ENCODE data around the gene CDKN2D.

Gene CDKN2D

GRCh38 chr19:10565028-10565566 is 3.7 kb downstream of the CDKN2D start:
- peak overlapping the region; percentile 77 for H3K27ac ChIP-seq (ENCODE audit: low read depth, low read length, poor library complexity, severe bottlenecking)
- no peak for TF ChIP-seq EZH2 (IDR thresholded peaks at IDR 0.05; ENCODE audit: borderline replicate concordance, low read length)
- peak; percentile 57 for TF ChIP-seq CTCF (IDR thresholded peaks at IDR 0.05; ENCODE audit: low read length)
- H2AFZ ChIP-seq (ENCODE audit: low read length): no peak overlapping the region

GRCh38 chr19:10562609-10563008 is 6.2 kb downstream of the CDKN2D start:
- H3K4me2 ChIP-seq (ENCODE audit: low read length): no peak overlapping the region
- no peak overlapping the region for H3K9ac ChIP-seq (ENCODE audit: low read length)
- peaks cover 9% of the 10 kb centered on the region; the same call in 1 of the 2 replicates for H3F3A ChIP-seq (ENCODE audit: insufficient read depth, low read length)
- no peak overlapping the region for H2AFZ ChIP-seq (ENCODE audit: low read length)
- no peak overlapping the region for H3K27ac ChIP-seq (ENCODE audit: low read depth, low read length, poor library complexity, severe bottlenecking)
- peaks cover 56% of the 10 kb centered on the region for H3K36me3 ChIP-seq (ENCODE audit: insufficient read depth, low read length)
- no peaks in the 10 kb centered on the region for H4K20me1 ChIP-seq (ENCODE audit: insufficient read depth, low read length)
- H3K79me2 ChIP-seq (ENCODE audit: insufficient read depth, low read length): peaks cover 10% of the 10 kb centered on the region
- no peaks in the 10 kb centered on the region for H3K9me3 ChIP-seq (ENCODE audit: low read length)
- no peak for TF ChIP-seq CTCF (IDR thresholded peaks at IDR 0.05; ENCODE audit: low read length)
- TF ChIP-seq EZH2 (IDR thresholded peaks at IDR 0.05; ENCODE audit: borderline replicate concordance, low read length): no peak
- no peaks in the 10 kb centered on the region for H3K9me2 ChIP-seq (ENCODE audit: low read depth, low read length)
- H3K4me1 ChIP-seq (ENCODE audit: insufficient read depth, low read length, severe bottlenecking): peaks cover 24% of the 10 kb centered on the region
- H3K4me3 ChIP-seq (ENCODE audit: low read depth, low read length, poor library complexity, severe bottlenecking): no peak overlapping the region
- H3K27me3 ChIP-seq (ENCODE audit: insufficient read depth, low read length): no peaks in the 10 kb centered on the region

More at GRCh38 chr19:10565028-10565566, 3.7 kb downstream of the CDKN2D start:
- Histone ChIP-seq H3F3A (ENCODE audit: insufficient read depth, low read length) (peaks cover 9% of the 10 kb centered on the region; the same call in 1 of the 2 replicates), H3K9me2 (ENCODE audit: low read depth, low read length) (no peaks in the 10 kb centered on the region), H3K79me2 (ENCODE audit: insufficient read depth, low read length) (peaks cover 10% of the 10 kb centered on the region), H4K20me1 (ENCODE audit: insufficient read depth, low read length) (no peaks in the 10 kb centered on the region), H3K4me1 (ENCODE audit: insufficient read depth, low read length, severe bottlenecking) (peaks cover 38% of the 10 kb centered on the region), H3K4me2 (ENCODE audit: low read length) (peak overlapping the region; percentile 77), H3K9ac (ENCODE audit: low read length) (peak overlapping the region; percentile 97), H3K4me3 (ENCODE audit: low read depth, low read length, poor library complexity, severe bottlenecking) (peak overlapping the region; percentile 85), H3K27me3 (ENCODE audit: insufficient read depth, low read length) (no peaks in the 10 kb centered on the region), H3K36me3 (ENCODE audit: insufficient read depth, low read length) (peaks cover 33% of the 10 kb centered on the region), H3K9me3 (ENCODE audit: low read length) (no peaks in the 10 kb centered on the region)

GRCh38 chr19:10560154-10560553 is 8.6 kb downstream of the CDKN2D start:
- H3K4me3 ChIP-seq (ENCODE audit: low read depth, low read length, poor library complexity, severe bottlenecking): no peak overlapping the region
- peaks cover 7% of the 10 kb centered on the region for H3K79me2 ChIP-seq (ENCODE audit: insufficient read depth, low read length)
- H3K9me2 ChIP-seq (ENCODE audit: low read depth, low read length): no peaks in the 10 kb centered on the region
- H2AFZ ChIP-seq (ENCODE audit: low read length): no peak overlapping the region
- no peaks in the 10 kb centered on the region for H3K27me3 ChIP-seq (ENCODE audit: insufficient read depth, low read length)
- TF ChIP-seq CTCF (IDR thresholded peaks at IDR 0.05; ENCODE audit: low read length) (no peak), EZH2 (IDR thresholded peaks at IDR 0.05; ENCODE audit: borderline replicate concordance, low read length) (no peak)
- no peaks in the 10 kb centered on the region for H4K20me1 ChIP-seq (ENCODE audit: insufficient read depth, low read length)
- H3K9ac ChIP-seq (ENCODE audit: low read length): no peak overlapping the region
- no peaks in the 10 kb centered on the region for H3K9me3 ChIP-seq (ENCODE audit: low read length)
- no peak overlapping the region for H3K27ac ChIP-seq (ENCODE audit: low read depth, low read length, poor library complexity, severe bottlenecking)
- H3K36me3 ChIP-seq (ENCODE audit: insufficient read depth, low read length): peaks cover 75% of the 10 kb centered on the region
- peaks cover 18% of the 10 kb centered on the region for H3K4me1 ChIP-seq (ENCODE audit: insufficient read depth, low read length, severe bottlenecking)
- no peaks in the 10 kb centered on the region for H3F3A ChIP-seq (ENCODE audit: insufficient read depth, low read length)
- H3K4me2 ChIP-seq (ENCODE audit: low read length): no peak overlapping the region
